ENCODE measurements around the gene GBX2.

DNA sequence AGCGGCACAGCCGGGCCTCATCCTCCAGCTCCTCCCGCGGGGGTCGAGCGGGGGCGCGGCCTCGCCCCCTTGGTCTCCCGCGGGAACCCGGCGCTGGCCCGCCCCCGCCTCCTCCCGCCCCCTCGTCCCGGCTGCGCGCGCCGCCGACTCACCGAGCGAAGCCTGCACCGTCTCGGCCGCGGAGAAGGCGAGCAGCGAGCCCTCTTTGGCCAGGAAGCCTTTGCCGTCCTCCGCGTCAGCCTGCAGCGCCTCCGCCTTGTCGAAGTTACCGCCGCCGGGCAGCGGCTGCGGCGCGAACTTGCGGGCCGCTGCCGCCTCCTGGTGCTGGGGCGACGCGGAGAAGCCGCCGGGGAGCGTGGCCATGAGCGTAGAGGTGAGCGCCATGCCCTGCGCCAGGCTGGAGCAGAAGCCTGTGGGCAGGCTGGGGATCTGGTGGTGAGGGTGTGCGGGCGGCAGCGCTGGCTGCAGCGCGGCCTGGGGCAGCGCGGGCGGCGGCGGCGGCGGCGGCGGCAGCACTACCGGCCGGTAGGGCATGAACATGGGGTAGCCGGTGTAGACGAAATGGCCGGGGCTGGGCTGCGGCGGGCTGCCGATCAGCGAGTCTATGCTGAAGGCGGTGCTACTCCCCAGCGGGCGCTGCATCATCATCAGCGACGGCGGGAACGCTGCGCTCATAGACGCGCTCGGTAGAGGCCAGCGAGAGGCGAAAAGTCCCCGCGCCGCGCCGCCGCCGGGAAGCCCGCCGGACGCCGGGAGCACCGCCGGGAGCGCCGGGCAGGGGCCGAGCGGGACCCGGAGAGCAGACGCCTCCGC lies 683 bp downstream of the GBX2 start:
- TF ChIP-seq, protein P1, sequence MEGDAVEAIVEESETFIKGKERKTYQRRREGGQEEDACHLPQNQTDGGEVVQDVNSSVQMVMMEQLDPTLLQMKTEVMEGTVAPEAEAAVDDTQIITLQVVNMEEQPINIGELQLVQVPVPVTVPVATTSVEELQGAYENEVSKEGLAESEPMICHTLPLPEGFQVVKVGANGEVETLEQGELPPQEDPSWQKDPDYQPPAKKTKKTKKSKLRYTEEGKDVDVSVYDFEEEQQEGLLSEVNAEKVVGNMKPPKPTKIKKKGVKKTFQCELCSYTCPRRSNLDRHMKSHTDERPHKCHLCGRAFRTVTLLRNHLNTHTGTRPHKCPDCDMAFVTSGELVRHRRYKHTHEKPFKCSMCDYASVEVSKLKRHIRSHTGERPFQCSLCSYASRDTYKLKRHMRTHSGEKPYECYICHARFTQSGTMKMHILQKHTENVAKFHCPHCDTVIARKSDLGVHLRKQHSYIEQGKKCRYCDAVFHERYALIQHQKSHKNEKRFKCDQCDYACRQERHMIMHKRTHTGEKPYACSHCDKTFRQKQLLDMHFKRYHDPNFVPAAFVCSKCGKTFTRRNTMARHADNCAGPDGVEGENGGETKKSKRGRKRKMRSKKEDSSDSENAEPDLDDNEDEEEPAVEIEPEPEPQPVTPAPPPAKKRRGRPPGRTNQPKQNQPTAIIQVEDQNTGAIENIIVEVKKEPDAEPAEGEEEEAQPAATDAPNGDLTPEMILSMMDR (IDR thresholded peaks at IDR 0.05), result no peak
- TF ChIP-seq POLR2A (IDR thresholded peaks at IDR 0.05), result no peak

Measured in uterus (tissue), 2 donors.